NCI-H524 (cell line): ENCODE measurements around the gene GTF2F2.

Source experiments
- DNase-seq, 2 experiments: peaks; one replicate each; lab custom pipeline; 2025; lab: John Stamatoyannopoulos, UW

Gene GTF2F2

DNA sequence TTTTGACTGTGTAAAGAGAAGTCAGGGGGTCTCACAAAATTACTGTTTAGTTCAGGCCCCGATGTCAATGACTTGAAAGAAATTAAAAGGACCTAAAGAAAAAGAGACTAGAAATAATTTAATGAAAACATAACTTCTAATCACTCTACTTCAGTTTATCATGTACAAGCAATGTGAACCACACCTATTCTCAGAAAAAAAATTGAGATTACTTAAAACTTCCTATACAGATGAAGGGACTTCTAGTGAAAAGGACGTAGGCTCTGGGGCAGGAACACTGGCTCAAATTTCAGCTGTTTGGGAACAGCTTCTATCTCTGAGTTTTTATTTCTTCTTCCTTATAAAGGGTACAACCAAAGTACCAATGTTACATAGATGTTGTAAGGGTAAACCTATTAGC, 182.7 kb downstream of the GTF2F2 start:
- DNase-seq, result no peak

DNA sequence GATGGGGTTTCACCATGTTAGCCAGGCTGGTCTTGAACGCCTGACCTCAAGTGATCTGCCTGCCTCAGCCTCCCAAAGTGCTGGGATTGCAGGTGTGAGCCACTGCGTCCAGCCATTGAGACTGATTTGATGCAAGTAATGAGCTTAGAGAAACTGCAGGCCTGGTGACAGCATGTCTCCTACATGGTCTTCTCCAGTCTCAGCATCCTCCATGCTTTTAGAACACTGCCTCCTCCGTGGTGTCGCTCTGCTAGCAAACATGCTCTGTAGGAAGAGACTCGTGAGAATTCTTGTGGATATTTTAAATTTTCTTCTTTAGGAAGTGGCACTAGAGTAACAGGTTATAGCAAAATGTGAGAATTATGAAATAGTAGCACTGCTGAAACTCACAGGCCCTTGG, 183.6 kb downstream of the GTF2F2 start:
- no peak for DNase-seq

GRCh38 chr13:45305079-45305478, 184.8 kb downstream of the GTF2F2 start:
- DNase-seq, result no peak

DNA sequence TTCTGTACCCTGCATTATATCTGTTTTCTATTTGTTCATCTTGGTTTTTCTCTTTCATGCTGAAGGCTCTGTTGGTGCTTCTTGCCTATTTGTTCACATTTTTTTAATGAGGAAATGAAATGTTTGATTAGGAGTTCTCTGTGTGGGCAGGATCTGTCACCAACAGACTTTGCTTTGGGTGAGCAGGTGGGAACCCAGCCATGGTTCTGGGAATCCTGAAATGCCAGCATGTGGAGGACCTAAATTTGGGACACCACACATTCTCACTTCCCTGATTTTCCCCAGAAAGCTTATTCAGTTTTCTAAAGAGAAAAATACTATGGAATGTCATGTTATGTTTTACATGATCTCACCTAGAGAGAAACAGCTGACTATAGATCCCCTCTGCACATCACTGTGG, 186.7 kb downstream of the GTF2F2 start:
- DNase-seq, result no peak

DNA sequence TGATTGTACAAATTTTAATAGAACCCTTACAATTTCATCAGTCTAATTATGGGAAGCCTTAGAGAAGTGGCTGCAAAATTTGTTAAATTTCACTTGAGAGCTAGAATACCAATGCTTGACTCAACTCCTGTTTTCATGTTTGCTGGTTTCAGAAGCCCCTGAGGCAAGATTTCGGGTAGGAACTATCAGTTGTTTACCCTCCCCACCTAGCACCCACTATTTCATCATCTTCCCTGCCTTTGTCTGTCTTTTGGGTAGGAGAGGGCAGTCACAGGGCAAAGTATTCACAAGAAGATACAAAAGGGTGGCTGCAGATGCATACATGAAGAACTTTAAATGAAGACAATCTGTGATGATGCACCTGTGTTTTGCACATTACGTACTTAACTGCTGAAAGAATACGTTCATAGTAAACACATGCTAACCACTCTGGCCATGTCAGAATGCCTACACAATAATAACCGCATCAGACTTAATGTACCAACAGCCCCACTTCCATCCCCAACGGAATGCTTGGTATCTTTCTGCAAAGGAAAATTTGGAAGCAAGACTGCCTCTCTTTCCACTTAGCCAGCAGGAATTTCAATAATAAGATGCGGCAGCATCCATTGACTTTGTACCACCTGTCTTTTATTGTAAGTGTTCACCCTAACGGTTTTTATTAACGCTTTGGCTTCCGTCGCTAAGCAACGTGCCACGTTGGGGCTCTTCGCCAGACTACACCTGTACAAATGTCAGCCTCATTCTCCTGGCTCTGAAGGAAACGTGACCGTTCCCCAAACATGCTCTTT, 190.2 kb downstream of the GTF2F2 start:
- DNase-seq, result peak in 1 of 2 experiments; percentile 17

DNA sequence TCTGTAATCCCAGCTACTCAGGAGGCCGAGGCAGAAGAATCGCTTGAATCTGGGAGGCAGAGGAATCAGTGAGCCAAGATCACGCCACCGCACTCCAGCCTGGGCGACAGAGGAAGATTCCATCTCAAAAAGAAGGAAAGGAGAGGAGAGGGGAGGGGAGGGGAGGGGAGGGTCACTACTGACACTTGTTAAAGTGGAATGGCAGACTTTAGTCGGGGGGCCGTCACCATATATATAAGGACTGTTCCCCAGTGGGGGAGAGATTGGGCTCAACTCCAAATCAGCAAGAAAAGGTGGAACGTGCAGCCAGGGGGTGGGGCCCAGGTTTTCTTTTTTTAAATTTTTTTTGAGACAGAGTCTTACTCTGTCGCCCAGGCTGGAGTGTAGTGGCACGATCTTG, 194.5 kb downstream of the GTF2F2 start:
- DNase-seq, result no peak

DNA sequence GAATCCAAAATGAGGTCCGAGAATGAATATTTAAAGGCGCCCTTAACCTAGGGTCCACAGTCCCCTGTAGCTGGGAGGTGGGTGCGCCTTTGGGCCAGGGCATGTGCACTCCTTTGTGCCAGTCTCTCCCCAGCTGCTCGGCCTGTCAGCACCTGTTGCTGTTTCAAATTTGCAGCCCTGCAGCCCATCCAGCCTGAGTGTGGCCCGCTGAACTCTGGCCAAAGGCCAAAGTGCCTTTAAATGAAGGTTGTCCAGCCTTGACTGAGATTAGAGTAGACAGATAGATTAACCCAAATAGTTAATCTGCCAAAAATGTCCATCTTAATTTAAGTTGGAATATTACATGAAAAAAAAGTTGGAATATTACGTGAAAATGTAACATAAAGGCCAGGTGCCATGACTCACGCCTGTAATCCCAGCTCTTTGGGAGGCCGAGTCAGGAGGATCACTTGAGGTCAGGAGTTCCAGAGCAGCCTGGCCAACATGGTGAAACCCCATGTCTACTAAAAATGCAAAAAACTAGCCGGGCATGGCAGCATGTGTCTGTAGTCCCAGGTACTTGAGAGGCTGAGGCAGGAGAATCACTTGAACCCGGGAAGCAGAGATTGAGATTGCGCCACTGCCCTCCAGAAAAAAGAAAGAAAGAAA, 195.3 kb downstream of the GTF2F2 start:
- no peak for DNase-seq

DNA sequence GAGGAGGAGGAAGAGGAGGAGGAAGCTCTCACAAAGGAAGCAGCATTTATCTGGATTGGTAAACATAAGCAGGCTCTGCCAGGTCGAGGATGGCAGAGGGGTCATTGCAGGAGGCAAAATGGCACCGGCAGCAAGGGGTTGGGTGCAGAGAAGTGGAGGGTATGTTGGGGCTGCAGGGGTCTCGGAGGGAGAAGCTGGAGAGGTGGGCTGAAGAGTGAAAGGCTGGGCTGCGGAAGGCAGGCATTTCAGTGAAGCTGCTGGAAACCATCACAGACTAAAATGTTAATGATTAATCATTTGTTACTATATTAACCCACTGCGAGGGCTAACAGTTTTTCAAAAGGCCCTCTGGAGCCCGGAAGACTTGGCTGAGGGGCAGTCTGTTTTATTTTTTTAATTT, 196.0 kb downstream of the GTF2F2 start:
- DNase-seq, result no peak

GRCh38 chr13:45316996-45317395, 196.7 kb downstream of the GTF2F2 start:
- DNase-seq, result no peak

- no peak for DNase-seq
Observed at GRCh38 chr13:45320876-45321629, 200.7 kb downstream of the GTF2F2 start.

GRCh38 chr13:45325806-45326205, 205.5 kb downstream of the GTF2F2 start:
- no peak for DNase-seq

GRCh38 chr13:45327253-45327955, 207.1 kb downstream of the GTF2F2 start:
- no peak for DNase-seq

DNA sequence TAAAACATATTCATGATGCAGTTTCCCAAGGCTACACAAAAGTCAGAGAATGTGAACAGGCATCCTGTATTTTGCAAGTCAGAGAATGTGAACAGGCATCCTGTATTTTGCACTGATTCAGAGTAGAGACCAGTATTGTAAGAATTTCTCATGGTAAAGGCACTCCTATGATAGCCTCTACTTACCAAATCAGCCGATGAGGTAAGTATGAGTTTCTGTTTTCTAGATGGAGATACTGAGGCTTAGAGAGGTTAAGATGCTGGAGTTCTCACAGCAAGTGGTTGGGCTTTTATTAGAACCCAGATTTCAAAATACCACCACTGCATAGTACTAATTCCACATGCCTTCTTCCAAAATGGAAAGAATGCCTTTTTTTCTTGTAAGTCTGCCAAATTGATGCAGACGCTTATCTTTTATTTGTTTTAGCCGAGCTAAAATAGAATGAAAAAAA, 208.4 kb downstream of the GTF2F2 start:
- DNase-seq, result no peak

- DNase-seq, result peak in 1 of 2 experiments; percentile 13
Observed at GRCh38 chr13:45331123-45331619, 210.9 kb downstream of the GTF2F2 start.

DNA sequence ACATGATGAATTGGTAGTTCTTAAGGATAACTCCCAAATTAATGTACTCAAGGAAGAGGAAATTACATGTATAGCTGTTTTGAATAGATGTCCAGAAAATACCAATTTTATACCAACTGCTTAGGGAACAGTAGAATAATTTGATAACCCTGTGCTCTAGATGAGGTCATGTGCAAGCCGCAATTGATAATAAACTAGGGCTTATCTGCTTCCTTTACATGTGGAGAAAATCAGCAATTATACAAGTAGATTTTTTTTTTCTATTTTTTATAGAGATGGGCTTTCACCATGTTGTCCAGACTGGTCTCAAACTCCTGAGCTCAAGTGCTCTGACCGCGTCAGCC, 211.4 kb downstream of the GTF2F2 start:
- DNase-seq, result no peak

- peak in 1 of 2 experiments; percentile 17 for DNase-seq
Observed at GRCh38 chr13:45332036-45332830, 211.9 kb downstream of the GTF2F2 start.

DNA sequence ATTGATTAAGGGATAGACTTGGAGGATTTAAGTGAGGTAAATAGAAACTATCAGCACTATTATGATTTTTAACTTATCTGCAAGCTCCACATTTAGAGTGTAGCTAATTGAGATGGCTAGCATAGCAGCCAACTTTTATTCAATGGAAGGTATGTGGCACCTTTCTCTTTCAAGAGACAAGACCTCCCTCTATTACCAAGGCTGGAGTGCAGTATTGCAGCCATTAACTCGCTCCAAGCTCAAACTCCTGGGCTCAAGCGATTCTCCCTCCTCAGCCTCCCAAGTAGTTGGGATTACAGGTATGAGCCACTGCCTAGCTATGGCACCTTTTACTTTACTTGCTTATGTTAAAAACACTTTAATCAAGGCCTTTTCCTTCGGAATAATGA, 212.5 kb downstream of the GTF2F2 start:
- DNase-seq, result no peak

DNA sequence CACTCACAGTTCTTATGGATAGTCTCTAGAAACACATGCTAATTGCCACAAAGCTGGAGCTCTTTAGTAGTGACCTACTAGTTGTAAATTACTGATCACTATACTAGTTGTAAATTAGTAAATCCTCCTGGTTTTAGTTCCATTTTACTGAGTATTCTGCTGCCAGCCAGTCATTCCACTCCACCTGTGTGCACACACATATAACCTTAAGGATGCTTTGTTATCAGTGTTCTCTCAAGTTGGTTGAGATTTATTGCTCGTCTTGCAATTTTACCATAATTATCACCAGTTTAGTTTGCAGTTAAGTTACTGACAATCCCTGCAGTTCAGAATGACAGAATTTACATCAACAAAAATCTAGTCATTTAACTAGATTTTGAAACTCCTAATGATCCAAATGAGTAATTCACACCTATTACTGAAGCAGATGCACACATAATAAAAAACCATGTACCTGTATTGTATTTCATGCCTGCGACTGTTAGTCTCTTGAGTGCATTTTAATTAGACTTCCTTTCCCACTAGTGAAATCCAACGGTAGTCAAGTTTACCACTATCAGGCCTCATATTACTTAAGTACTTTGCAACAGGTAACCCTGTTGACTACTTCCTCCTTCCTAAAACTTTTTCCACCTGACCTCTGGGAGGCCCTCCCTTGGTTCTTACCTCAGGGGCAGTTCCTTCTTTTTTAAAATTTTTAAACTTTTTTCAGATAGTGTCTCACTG, 213.1 kb downstream of the GTF2F2 start:
- no peak for DNase-seq
